Astrocyte (in vitro differentiated cells and primary cell): Measurements from ENCODE around the gene ZNF609.

Experiments
- CTCF ChIP-seq: IDR thresholded peaks from 2 replicates; pipeline ENCODE4 v1.5.1; 2011; ENCODE audit warnings: low read depth, mild to moderate bottlenecking, inconsistent platforms, low read length, moderate library complexity; ENCODE audit not compliant: insufficient read depth
- EZH2 ChIP-seq: IDR thresholded peaks from 2 replicates; pipeline ENCODE4 v1.6.1; 2012; ENCODE audit warnings: mild to moderate bottlenecking, low read length, inconsistent platforms; ENCODE audit not compliant: insufficient read depth

DNA sequence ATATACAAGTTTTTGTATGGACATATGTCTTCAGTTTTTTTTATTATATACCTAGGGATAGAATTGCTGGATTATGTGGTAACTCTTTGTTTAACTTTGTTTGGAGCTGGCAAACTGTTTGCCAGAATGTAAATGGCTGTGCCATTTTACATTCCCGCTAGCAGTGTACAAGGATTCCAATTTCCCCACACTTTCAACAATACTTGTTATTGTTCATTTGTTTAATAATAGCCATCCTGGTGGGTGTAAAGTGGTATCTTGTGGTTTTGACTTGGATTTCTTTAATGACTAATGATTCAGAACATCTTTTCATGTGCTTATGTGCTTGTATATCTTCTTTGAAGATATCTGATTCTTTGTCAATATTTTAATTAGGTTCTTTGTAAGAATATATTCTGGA, 64.4 kb downstream of the ZNF609 start:
- TF ChIP-seq CTCF (no peak), EZH2 (no peak)
